NB4 (cell line): ENCODE measurements around the gene PDCD1LG2.

Experiments used
- MYC ChIP-seq: IDR thresholded peaks from 2 replicates; pipeline ENCODE4 v1.6.1; 2011; ENCODE audit warnings: low read depth, low read length
- POLR2A ChIP-seq: IDR thresholded peaks from 2 replicates; pipeline ENCODE4 v1.6.1; 2011; ENCODE audit warnings: mild to moderate bottlenecking; ENCODE audit not compliant: insufficient read length; ENCODE audit errors: extremely low read depth
- TF ChIP-seq, protein P1 (sequence below): IDR thresholded peaks from 2 replicates; pipeline ENCODE4 v1.6.1; 2011; ENCODE audit warnings: low read depth, low read length
- TF ChIP-seq, protein P2 (sequence below): IDR thresholded peaks from one replicate; pipeline ENCODE4 v1.5.1; 2012; ENCODE audit warnings: low read depth, low read length

DNA sequence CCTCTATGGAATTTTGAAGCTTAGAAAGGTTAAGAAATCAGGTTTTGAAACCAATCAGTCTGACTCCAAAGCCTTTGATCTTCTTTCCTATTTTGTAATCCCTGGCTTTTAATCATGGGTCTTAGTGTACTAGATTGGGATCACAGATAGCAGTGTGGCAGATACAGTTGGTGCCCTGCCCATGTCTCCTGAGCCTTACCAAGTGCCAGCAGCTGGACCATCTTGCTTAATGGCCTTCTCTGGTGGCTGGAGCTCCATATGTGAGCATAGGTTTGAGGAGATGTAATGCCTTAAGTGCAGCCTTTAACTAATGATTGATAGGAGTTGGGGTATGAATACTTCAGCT lies 101.8 kb downstream of the PDCD1LG2 start:
- TF ChIP-seq, protein P1, sequence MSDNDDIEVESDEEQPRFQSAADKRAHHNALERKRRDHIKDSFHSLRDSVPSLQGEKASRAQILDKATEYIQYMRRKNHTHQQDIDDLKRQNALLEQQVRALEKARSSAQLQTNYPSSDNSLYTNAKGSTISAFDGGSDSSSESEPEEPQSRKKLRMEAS, result no peak
- TF ChIP-seq, protein P2, sequence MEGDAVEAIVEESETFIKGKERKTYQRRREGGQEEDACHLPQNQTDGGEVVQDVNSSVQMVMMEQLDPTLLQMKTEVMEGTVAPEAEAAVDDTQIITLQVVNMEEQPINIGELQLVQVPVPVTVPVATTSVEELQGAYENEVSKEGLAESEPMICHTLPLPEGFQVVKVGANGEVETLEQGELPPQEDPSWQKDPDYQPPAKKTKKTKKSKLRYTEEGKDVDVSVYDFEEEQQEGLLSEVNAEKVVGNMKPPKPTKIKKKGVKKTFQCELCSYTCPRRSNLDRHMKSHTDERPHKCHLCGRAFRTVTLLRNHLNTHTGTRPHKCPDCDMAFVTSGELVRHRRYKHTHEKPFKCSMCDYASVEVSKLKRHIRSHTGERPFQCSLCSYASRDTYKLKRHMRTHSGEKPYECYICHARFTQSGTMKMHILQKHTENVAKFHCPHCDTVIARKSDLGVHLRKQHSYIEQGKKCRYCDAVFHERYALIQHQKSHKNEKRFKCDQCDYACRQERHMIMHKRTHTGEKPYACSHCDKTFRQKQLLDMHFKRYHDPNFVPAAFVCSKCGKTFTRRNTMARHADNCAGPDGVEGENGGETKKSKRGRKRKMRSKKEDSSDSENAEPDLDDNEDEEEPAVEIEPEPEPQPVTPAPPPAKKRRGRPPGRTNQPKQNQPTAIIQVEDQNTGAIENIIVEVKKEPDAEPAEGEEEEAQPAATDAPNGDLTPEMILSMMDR, result no peak
- TF ChIP-seq POLR2A (no peak), MYC (no peak)
